Activated CD4-positive, CD25-positive, alpha-beta regulatory T cell (primary cell): ENCODE measurements around the gene HOXA13.

Source experiments
- DNase-seq, 4 experiments: peaks; one replicate each; lab custom pipeline; 2025; lab: John Stamatoyannopoulos, UW

The HOXA13 gene

DNA sequence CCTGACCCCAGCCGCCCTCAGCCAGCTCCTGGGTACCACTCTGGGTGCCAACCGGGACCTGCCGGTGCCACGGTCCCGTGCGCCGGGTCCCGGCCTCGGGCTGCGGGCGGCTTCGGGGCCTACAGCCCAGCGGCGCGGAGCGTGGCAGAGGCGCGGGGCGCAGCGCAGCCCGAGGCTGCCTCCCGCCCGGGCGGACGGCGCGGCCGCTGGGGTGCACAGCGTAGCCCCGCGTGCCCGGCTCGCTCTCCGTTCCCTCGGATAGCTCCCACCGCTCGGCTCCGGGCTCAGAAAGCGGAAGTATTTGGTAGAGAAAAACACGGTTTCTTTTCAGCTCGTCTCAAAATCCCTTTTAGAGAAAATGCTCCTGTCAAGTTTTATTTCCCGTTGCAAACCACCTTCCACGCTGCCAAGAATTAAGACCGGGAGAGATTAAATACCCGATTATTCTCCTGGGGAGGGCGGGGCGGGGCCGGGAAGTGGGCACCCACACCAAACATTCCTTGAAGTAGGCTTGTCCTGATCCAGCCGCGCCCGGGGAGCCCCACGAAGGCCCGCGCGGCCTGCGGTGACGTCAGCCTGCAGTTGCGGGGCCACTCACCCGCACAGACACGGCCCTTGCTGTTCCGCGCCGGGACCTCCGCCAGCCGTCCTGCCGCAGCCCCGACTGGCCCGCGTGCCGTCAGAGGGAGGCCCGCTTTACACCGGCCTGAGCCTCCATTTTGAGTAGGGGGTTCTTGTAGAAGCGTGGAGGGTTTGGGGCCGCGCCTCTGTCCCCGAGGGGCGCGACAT lies 7.2 kb downstream of the HOXA13 start:
- DNase-seq, result no peak

DNA sequence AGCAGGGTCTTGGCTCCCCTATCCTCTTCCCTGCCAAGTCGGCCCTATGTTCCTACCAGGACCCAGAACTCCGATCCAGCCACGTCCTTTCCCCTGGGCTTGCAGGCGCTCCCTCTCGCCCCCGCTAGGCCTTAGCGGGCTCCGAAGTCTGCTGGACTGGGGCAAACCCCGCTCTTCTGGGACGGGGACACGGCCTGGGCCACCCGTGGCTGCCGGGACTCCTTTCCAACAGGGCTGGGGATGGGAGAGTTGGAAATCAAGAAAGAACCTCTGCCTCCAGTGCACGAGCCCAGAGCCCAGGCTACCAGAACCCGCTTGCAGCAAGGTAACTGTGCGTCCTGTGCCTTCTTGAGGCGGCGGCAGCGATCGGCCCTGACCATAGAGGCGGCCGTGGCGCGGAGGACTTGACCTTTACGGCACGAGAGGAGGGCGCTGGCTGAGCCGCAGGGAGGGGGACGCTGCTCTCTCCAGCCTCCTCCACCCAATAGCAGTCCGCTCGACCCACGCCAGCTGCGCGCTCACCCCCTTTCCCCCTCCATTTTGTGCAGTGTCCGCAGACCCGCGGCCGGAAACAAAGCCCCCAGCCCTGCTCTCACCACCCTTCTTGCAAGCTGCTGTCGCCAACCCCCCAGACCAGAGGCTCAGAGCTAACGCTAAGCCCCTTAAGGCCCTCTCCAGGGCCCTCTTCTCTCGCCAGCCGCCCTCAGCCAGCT lies 7.9 kb downstream of the HOXA13 start:
- no peak for DNase-seq

DNA sequence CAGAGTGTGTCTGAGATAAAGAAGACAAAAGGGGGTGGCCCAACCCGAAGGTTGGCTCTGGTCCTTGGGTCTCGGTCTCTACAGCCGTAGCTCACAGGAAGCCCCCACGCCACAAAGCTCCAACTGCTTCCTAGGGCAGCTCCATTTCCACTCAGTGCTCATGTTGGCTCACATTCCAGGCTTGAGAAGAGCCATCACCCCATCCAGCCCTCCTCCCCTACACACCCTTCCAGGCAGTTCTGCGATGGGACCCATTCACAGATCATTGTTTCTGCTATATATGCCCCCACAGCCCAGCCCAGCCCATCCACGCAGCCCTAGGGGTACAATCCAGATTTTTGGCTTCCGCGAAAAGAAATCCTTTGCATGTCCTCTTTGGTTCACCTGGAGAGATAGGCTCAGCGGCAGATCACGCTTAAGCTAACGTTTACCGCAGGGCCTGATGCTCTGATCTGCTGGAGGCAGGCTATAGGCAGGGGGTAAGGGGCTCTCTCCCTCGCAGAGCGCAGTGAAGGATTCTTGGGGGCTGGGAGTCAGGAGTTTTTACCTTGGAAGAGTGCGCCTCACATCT lies 8.6 kb downstream of the HOXA13 start:
- DNase-seq, result no peak

DNA sequence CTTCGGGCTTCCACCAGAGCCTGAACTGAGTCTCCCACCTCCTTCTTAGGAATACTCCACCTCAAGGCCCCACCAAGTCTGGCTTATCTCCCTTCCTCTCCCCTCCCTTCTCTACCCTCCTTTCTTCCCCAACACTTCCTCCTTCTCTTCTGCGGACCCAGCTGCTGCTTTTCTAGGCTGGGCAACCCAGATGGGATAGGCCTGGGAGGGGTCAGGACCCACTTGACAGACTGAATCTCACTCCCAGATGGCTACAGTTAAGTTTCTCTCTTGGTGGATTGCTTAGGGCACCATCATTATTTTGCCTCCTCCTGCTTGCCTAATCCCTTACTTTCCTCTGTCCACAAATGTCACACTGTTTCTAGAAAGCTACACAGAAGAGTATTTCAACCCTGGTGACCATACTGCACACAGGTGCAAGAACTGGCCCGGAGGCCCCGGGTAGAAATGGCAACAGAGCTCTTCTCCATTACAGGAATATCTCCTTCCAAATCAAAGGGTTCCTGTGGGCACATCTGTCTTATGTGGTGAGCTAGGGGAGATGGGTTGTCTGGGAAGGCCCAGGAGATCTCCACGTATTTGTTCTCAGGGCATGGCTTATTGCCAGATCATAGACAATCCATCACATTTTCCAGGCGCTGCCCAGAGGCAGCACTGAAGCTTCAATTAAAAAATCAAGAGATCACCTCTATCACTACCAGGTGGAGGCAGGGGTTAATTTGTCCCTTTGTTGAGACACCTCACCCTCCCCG lies 9.7 kb downstream of the HOXA13 start:
- DNase-seq, result no peak

DNA sequence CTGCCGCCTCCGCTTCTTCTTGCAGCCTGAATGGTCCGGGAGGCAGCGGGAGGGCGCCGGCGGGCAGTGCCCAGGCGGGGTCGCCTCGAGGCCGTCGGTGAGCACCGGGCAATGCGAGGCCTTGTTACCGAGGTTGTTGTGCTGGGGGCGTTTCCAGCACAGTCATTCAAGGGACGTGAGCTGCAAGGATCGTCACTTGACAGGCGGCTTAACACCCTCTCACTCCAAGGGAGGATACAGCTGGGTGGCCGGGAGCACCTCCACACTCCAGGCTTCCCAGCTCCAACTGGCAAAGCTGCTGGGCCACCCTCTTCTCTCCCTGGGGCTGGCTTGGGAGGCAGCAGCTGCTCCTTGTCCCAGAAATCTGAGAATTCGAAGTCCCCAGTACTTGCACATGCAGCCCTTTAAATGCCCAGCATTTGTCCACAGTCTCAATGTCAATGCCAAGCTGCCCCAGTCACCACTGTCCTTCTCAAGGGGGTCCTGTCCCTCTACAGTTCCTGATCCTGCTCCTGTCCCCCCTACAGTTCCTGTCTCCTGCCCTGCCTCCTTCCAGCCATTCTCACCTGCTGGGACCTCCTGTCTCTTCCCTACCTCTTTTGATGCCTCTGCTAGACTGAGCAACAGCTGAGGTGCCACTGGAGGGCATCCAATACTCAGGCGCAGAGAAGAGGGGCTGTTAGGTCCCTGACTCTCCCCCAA lies 10.4 kb downstream of the HOXA13 start:
- DNase-seq, result no peak

DNA sequence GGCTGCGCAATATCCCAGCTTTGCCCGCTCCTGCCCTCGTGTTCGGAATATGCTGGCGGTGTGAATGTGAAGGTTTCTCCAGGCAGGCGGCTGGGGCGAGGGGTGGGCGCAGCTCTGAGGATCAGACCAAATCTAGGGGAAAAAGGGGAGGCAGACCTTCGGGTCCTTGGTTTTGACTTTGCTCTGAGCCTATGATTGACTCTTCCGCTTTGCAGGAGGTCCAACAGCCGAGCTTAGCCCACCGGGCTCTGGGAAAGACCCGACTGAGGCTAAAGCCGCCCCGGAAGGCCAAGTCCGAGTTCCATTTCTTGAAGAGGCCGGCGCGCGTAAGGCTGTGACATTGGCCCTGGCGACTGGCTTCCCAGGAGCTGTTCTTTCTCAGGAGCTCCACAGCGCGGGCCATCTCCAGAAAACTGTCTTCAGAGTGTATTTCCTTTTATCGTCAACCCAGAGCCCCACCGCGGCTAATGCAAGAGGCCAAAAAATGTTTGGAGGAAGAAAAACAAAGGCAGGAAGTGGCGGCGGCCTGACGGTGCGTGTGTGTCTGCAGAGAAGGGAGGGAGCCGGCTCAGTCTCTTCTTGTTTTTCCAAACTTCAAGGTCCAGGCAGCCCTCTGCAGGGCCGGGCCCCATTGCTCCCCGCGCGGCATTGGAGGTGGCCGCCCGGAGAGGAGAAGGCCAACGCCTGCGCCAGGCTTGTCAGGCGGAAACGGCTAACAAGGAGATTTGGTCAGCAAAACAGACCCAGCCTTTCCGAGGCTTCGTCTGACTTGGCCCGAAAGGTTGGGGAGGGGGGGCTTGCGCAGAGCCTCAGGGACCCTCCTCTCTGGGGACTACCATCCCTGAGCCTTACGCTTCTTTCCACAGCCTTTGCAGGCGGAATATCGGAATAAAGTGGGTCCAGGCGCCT lies 11.3 kb downstream of the HOXA13 start:
- DNase-seq, result peak in 1 of 4 experiments; percentile 27

DNA sequence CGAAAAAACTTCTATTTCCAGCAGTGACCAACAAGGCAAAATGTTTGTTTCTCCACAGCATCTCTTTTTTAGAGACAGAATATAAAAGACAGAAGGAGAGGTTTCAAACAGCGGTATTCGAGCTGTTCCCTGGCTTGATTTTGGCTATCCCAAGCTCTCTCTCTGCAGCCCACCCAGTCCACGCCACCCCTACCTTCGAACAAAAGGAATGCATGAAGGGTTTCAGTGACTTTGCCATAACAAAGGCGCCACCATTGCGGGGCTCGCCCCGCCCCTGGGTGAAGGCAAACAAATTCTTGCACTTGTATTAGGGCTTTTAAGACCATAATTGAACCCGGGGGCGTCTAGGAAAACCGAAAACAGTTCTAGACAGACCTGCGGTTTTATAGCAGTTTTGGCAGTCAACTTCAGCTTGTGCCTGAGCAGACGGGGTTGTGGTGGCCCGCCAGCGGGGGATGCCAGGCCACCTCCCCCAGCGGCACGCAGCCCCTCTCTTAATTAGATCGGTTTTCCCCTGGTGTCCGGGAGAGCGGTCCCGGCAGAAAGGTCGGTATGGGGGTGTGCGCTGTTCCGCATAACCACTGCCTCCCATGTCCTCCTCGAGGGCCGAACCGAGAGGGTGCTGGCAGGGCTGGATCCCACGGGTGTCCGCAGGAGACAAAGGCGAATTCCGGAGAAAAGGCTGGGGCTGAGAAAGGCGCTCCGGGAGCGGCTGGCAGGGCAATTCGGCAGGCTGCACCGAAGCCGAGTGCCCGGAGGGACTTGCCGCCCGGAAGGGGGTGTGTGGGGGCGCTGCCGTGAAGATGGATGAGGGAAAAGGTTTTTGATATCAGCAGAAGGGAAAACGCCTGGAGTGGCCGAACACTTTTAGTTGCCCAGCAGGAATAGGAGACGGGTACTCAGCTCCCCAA lies 12.2 kb downstream of the HOXA13 start:
- no peak for DNase-seq

DNA sequence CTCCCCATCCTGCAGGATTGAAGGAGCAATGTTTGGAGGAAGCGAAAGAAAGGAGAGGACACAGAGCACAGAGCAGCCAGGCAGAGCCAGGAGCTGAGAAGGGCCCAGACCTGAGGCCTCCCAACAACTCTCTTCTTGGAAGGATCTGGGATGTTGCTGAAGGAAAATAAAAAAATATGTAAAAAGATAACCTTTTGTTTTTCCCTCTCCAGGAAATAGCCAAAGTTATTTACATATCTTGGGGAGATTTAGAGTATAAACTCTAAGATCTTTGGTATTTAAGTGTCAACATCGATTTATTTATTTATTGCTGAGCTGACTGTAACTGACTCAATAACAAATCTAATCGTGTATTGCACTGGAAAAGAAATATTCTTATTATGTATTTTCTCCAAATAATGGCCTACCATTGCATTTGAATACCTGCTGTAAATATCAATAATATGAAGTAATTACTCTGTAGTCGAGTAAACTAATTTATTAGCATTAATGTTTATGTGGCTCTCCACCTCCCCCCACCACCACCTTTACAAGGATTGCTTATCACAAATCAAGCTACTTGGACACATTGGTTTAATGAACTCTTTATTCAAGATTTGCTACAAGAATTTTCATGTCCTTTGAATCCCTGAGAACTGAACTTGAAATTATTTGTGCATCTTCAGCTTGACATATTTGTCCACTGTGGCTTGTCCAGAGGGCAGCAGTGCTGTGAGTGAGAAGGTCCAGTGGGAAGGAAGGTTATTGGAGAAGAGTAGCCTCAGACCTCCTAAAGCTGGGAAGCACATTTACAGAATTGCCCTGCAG lies 13.0 kb downstream of the HOXA13 start:
- no peak for DNase-seq

DNA sequence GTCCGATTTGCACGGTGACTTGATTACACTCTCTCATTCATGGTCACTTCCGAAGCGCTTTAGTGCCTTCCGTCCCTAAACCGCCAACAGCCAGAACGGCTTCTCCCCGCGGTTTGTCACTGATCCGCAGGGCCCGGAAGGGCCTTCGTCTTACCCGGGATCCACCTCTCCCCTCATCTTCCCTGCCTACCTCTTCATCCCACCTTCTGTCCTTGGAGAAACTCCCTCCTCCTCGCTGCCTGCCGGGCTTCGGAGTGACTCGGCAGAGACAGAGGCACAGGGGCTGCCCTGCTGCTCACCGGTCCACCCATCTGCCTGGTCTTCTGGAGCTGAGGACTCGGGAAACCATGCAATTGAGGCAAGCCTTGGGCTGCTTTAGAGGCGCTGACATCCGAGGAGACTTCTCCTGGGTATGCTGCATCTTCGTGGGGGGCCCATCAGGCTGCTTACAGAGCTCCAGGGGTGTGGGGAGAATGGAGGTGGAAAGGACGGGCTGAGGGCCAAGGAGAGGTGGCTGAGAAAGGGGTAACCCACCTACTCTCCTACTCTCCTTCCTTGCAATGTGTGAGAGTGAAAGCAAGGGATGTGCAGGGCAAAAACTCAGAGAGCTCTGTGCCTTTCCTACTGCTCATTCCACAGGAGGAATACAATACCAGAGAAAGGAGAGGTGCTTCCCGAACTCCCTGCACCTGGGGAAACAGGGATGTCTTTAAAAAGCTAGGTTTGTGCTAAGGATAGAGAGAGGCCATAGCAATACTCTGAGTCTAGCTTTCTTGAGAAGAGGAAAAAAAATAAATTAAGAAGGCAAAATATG lies 13.8 kb downstream of the HOXA13 start:
- no peak for DNase-seq

DNA sequence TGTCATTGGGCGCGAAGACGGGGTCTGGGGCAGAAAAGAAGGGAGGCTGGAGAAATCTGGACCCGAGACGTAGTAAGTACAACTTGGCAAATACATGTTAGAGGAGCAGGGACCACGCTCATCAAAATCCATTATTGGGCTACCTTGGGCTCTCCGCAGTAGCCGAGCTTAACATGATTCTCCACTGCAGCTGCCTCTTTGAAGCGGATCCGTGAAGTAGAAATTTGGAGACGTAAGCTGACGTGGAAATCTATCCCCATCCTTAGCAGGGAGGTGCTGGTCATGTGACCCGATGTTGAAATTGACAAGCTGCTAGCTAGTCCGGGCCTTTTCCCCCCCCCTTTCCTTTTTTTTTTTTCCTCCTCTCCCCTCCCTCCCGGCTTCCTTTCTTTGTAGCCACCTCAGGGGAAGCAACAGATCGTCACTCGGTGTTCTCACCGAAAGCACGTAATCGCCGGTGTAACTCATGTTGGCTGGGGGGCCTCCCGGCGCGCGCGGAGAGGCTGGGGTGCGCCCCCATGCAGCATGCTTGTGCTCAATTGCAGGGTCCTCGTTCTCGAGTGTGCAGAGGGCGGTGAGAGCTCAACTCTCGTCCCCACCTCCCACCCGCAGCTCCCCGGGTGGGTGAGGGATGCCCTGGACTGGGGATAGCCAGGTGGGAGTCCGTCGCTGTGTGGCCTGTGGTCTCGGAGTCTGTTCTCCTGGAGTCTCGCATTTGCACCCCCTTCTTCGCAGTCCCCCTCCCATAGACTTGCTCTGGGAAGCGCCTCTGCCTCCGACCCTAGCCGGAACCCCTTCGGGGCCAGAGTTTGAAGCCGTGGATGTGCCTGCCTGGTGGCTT lies 14.7 kb downstream of the HOXA13 start, which contains the start of gene HOXA11:
TSS of gene HOXA11 (minus strand) at position 220 of the 841 bp plus-strand sequence. CDS start at position 132, 88 bp downstream.
- DNase-seq, result no peak

DNA sequence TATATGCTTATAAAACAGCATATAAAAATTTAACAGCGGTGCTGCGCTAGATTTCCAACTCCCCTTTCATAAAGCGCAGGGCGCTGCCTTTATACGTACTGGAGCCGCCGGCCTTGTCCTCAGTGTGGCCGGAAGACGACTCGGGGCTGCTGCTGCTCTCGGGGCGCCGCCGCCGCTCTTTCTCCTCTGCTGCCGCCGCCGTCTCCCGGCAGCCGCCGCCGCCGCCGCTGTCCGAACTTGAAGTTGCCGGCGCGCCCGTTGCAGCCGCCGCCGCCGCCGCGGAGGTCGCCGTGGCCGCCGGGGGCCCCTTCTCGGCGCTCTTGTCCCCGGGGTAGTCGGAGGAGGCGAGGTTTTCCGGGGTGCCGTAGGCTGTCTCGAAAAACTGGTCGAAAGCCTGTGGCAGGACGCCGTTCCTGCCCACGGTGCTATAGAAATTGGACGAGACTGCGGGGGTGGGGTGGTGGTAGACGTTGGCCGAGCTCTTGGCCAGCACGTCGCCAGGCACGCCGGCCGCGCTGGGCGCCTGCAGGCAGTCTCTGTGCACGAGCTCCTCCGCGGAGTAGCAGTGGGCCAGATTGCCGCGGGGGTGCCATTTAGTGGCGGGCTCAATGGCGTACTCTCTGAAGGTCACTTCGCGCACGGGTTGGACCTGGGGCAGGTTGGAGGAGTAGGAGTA lies 15.4 kb downstream of the HOXA13 start:
- no peak for DNase-seq

DNA sequence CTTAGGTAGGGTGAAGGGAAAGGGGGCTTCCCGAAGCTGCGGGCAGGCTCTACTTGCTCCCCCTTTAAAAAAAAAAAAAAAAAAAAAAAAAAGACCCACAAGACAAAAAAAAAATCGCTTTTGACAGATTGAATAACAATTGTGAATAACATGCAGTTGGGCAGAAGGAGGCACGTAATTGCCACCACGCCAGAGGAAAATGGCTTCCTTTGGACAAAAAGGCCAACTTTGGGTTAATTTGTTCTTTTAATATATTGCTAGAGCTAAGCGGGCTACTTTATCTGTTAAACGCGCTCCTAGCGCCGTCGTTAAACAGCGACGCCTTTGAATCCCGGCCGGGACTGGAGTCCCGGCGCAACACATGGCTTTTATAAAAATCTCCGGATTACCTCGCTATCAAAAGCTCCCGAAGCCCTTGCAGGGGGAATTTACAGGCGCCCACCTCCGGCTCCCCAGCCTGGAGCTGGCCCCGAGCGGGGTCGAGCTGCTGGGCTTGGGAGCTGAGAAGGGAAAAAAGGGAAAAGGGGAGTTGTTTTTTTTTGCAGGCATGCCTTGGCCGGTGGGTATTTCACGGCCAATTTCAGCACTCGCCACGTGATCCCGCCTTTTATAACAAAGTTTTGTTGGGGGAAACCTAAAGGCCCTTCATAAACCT lies 16.1 kb downstream of the HOXA13 start:
- DNase-seq, result no peak

DNA sequence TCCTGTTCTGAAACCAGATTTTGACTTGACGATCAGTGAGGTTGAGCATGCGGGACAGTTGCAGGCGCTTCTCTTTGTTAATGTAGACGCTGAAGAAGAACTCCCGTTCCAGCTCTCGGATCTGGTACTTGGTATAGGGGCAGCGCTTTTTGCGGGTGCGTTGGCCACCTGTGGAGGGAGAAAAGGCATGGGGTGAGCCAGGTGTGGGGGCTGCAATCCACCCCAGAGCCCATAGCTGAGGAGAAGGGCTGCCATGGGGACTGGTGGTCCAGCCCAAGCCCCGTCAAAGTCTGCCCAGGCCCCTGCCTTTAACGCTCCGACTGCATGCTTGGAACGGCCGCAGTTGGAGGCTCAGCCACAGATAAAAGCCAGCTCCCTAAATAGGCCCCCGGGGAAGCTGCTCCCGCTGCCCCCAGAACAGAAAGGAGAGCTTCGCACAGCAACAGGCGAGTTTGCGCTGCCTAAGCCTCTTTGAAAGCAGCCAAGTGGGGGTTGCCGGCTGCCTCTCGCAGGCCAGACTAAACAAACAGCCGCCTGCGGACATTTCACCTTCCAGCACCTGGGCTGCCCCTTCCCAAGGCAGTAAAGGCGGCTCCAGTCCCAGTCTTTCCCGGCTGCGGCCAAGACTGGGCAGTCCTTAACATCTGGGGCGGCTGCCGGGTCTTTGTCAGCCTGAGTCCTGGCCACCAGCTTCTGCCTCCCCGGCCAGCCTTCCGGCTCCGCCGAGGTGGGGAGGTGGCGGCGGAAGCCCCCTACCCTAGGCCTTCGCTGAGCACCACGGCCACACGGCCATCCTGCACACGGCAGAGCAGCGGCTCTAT lies 16.8 kb downstream of the HOXA13 start:
- DNase-seq, result no peak

DNA sequence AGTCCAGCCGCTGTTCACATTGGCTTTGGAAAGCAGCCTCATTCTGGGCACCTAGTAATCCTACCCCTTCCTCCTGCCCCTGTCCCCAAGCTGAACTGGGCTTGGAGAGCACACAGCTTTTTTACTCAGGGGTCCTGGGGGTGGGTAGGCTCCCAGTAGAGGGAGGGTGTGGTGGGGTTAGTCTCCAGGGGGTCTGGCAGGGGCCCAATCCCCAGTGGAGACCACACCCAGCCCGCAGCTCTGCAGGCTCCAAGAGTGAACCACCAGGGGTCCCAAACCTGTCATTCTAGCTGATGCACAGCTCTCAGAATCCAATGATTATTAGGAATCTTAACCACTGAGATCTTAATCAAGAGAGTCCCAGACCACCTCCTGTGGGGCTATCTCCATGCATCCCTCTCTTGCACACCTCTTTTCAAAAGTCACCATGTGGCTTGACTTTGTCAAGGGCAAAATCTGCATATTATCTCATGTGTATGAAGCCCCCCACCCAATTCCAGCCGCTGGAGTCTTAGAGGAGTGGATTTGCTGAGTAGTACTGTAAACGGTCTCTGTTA lies 17.5 kb downstream of the HOXA13 start:
- DNase-seq, result no peak
